CD4-positive, CD25-positive, alpha-beta regulatory T cell (primary cell): ENCODE measurements around the gene TRIM65. TPM values are rescaled to one million over a fixed set of nuclear protein-coding genes. Genes with fewer than 3 reads are reported as not detected.
A peak's percentile ranks its signal among the peaks of the same experiment; 100 is the strongest.
"Not testable (repeated sequence)": the region's sequence is repeated elsewhere in the genome, so short reads cannot be mapped to it uniquely, and the experiment has no call there.

ENCODE experiments used
- ATAC-seq, 2 donors: fragments of 150-1000 bp; cut with Tn5 transposase; one replicate each; pipeline ENCODE4 v1.10.0; 2021; ENCODE audit warnings: low read depth in 2 of 2, moderate number of reproducible peaks in 2 of 2, moderate library complexity in 1 of 2
- DNase-seq, 3 donors: peaks; one replicate each; pipeline versions ENCODE4 v3.0.0 to v3.0.0-alpha.2; 2012 to 2022; ENCODE audit warnings: mixed read lengths in 1 of 3
- H3K27ac ChIP-seq: one replicate; pipeline ENCODE4 v1.7.0; 2013; ENCODE audit warnings: mild to moderate bottlenecking, low read length; ENCODE audit not compliant: insufficient read depth, poor library complexity, severe bottlenecking
- H3K27me3 ChIP-seq: one replicate; pipeline ENCODE4 v1.7.0; 2013; ENCODE audit warnings: low read length; ENCODE audit not compliant: control insufficient read depth, insufficient read depth
- H3K36me3 ChIP-seq: one replicate; pipeline ENCODE4 v1.7.0; 2013; ENCODE audit warnings: mild to moderate bottlenecking, low read length, moderate library complexity; ENCODE audit not compliant: control insufficient read depth, insufficient read depth
- H3K4me1 ChIP-seq: 2 replicates; pipeline ENCODE4 v1.7.0; 2013; ENCODE audit warnings: mild to moderate bottlenecking, low read length; ENCODE audit not compliant: insufficient read depth, control insufficient read depth, poor library complexity, severe bottlenecking
- H3K4me3 ChIP-seq: one replicate; pipeline ENCODE4 v1.7.0; 2013; ENCODE audit warnings: low read depth, mild to moderate bottlenecking, low read length, moderate library complexity
- H3K9me3 ChIP-seq, 2 experiments: 1 replicate in 1 of 2; 2 replicates in 1 of 2; pipeline ENCODE4 v1.7.0; 2013; ENCODE audit warnings: low read length in 2 of 2, mild to moderate bottlenecking in 1 of 2, moderate library complexity in 1 of 2; ENCODE audit not compliant: control insufficient read depth in 2 of 2
- H3K27ac Mint-ChIP-seq, 3 donors: one replicate each; pipeline ENCODE4 v1.8.0; 2020 to 2022; ENCODE audit warnings: mild to moderate bottlenecking in 3 of 3, mixed read lengths in 3 of 3, moderate library complexity in 2 of 3
- H3K27me3 Mint-ChIP-seq: one replicate; pipeline ENCODE4 v1.8.0; 2022; ENCODE audit warnings: mild to moderate bottlenecking, mixed read lengths
- H3K36me3 Mint-ChIP-seq: one replicate; pipeline ENCODE4 v1.8.0; 2020; ENCODE audit warnings: mixed read lengths
- H3K4me1 Mint-ChIP-seq, 4 donors: one replicate each; pipeline ENCODE4 v1.8.0; 2020 to 2022; ENCODE audit warnings: mixed read lengths in 4 of 4, mild to moderate bottlenecking in 1 of 4
- H3K4me3 Mint-ChIP-seq, 4 donors: one replicate each; pipeline ENCODE4 v1.8.0; 2020 to 2022; ENCODE audit warnings: mild to moderate bottlenecking in 4 of 4, mixed read lengths in 4 of 4, moderate library complexity in 3 of 4
- H3K9me3 Mint-ChIP-seq, 7 donors: one replicate each; pipeline ENCODE4 v1.8.0; 2020 to 2022; ENCODE audit warnings: mixed read lengths in 7 of 7, mild to moderate bottlenecking in 3 of 7, moderate library complexity in 2 of 7
- polyA plus RNA-seq, 4 donors: library from polyadenylated mRNA; unstranded; fragments of 300-500 nt; fragmentation: Illumina TruSeq; gene quantifications; one replicate each; pipeline ENCODE4 v1.2.3, GENCODE V29; 2021
- total RNA-seq: library from RNA; stranded (reverse); gene quantifications from one replicate; pipeline ENCODE4 v1.2.3, GENCODE V29; 2022

The TRIM65 gene
- total and polyA plus RNA-seq, 5 donors from 2014 or later = 16.9 to 24.3 (median 19.9) TPM

- H3K36me3 ChIP-seq = peaks cover 5% of the 10 kb centered on the region
- Mint-ChIP-seq H3K4me3 (peak overlapping the region; percentile 86 to 96 (median 90)), H3K27ac (peak overlapping the region; percentile 89 to 97 (median 91)), H3K36me3 (no peaks in the 10 kb centered on the region), H3K4me1 (peaks cover 0 to 62% (median 21%) of the 10 kb centered on the region in 4 donors), H3K9me3 (no peaks in the 10 kb centered on the region), H3K27me3 (peaks cover 7% of the 10 kb centered on the region)
- H3K4me3 ChIP-seq = no peak overlapping the region
- ATAC-seq = no peak
- no peaks in the 10 kb centered on the region for H3K9me3 ChIP-seq
- H3K4me1 ChIP-seq = peaks cover 55% of the 10 kb centered on the region
- no peaks in the 10 kb centered on the region for H3K27me3 ChIP-seq
- DNase-seq = no peak
- peak overlapping the region; percentile 75 for H3K27ac ChIP-seq
These were observed 21.4 kb downstream of the TRIM65 start for GRCh38 chr17:75875182-75875939.

- Histone ChIP-seq H3K27me3 (no peaks in the 10 kb centered on the region), H3K4me1 (peaks cover 55% of the 10 kb centered on the region), H3K36me3 (peaks cover 5% of the 10 kb centered on the region), H3K9me3 (no peaks in the 10 kb centered on the region), H3K27ac (peak overlapping the region; percentile 75), H3K4me3 (no peak overlapping the region)
- ATAC-seq = no peak
- Mint-ChIP-seq H3K4me3 (peak overlapping the region in 3 of 4 donors; percentile 24 to 79 (median 44)), H3K27ac (peak overlapping the region in 2 of 3 donors; percentile 79 to 97), H3K36me3 (no peaks in the 10 kb centered on the region), H3K9me3 (no peaks in the 10 kb centered on the region), H3K27me3 (peaks cover 7% of the 10 kb centered on the region), H3K4me1 (peaks cover 0 to 59% (median 21%) of the 10 kb centered on the region in 4 donors)
- DNase-seq = no peak
These were observed 22.2 kb downstream of the TRIM65 start for GRCh38 chr17:75874323-75875181.

GRCh38 chr17:75873587-75874322 is 23.0 kb downstream of the TRIM65 start:
- Mint-ChIP-seq H3K4me1 (peaks cover 0 to 56% (median 20%) of the 10 kb centered on the region in 4 donors), H3K27me3 (peaks cover under 1% of the 10 kb centered on the region), H3K27ac (peak overlapping the region; percentile 79 to 97 (median 88)), H3K36me3 (no peaks in the 10 kb centered on the region), H3K4me3 (peak overlapping the region in 3 of 4 donors; percentile 24 to 75 (median 47)), H3K9me3 (no peaks in the 10 kb centered on the region)
- Histone ChIP-seq H3K9me3 (no peaks in the 10 kb centered on the region), H3K36me3 (peaks cover 5% of the 10 kb centered on the region), H3K27ac (peak overlapping the region; percentile 71), H3K27me3 (no peaks in the 10 kb centered on the region), H3K4me3 (no peak overlapping the region), H3K4me1 (peaks cover 54% of the 10 kb centered on the region)
- ATAC-seq (no peak), DNase-seq (no peak)

GRCh38 chr17:75872434-75873351 is 24.1 kb downstream of the TRIM65 start:
- H3K4me1 ChIP-seq = peaks cover 47% of the 10 kb centered on the region
- H3K4me1 Mint-ChIP-seq = peaks cover 0 to 52% (median 20%) of the 10 kb centered on the region in 4 donors
- H3K4me3 Mint-ChIP-seq = peak overlapping the region; percentile 58 to 86 (median 76)

GRCh38 chr17:75870228-75870627 is 26.5 kb downstream of the TRIM65 start:
- H3K36me3 Mint-ChIP-seq, H3K27me3 ChIP-seq, ATAC-seq, H3K27ac Mint-ChIP-seq, DNase-seq, H3K36me3 ChIP-seq, H3K9me3 ChIP-seq, H3K4me3 ChIP-seq, H3K4me3 Mint-ChIP-seq, H3K27ac ChIP-seq, H3K9me3 Mint-ChIP-seq, H3K27me3 Mint-ChIP-seq: not testable (repeated sequence)
- H3K4me1 ChIP-seq = peaks cover 22% of the 10 kb centered on the region
- peaks cover 0 to 30% (median 12%) of the 10 kb centered on the region in 4 donors for H3K4me1 Mint-ChIP-seq

More at GRCh38 chr17:75872434-75873351, 24.1 kb downstream of the TRIM65 start:
- peaks cover 1% of the 10 kb centered on the region for H3K27me3 Mint-ChIP-seq
- ATAC-seq = peak; percentile 53 to 60
- no peaks in the 10 kb centered on the region for H3K9me3 Mint-ChIP-seq
- H3K27ac Mint-ChIP-seq = peak overlapping the region; percentile 82 to 95 (median 88)
- Histone ChIP-seq H3K9me3 (no peaks in the 10 kb centered on the region), H3K36me3 (peaks cover 5% of the 10 kb centered on the region), H3K4me3 (no peak overlapping the region), H3K27ac (peak overlapping the region; percentile 71), H3K27me3 (no peaks in the 10 kb centered on the region)
- DNase-seq = peak in 2 of 3 donors; percentile 71 to 90
- H3K36me3 Mint-ChIP-seq = no peaks in the 10 kb centered on the region

GRCh38 chr17:75869282-75870141 is 27.2 kb downstream of the TRIM65 start:
- no peaks in the 10 kb centered on the region for H3K27me3 ChIP-seq
- no peak overlapping the region for H3K27ac ChIP-seq
- H3K4me3 ChIP-seq = no peak overlapping the region
- Mint-ChIP-seq H3K4me1 (peaks cover 0 to 34% (median 13%) of the 10 kb centered on the region in 4 donors), H3K4me3 (peak overlapping the region in 1 of 4 donors; percentile 21), H3K27me3 (peaks cover 4% of the 10 kb centered on the region), H3K36me3 (no peaks in the 10 kb centered on the region), H3K27ac (no peak overlapping the region), H3K9me3 (no peaks in the 10 kb centered on the region)
- no peaks in the 10 kb centered on the region for H3K9me3 ChIP-seq
- DNase-seq = no peak
- no peak for ATAC-seq
- peaks cover 21% of the 10 kb centered on the region for H3K4me1 ChIP-seq
- H3K36me3 ChIP-seq = peaks cover 5% of the 10 kb centered on the region
